COR-L47 (cell line): ENCODE data around the gene MOCOS.
"Not testable (repeated sequence)": the region's sequence is repeated elsewhere in the genome, so short reads cannot be mapped to it uniquely, and the experiment has no call there.

ENCODE experiments used
- DNase-seq: peaks from one replicate; lab custom pipeline; 2025; lab: John Stamatoyannopoulos, UW

Gene MOCOS

GRCh38 chr18:36201765-36202164, 14.5 kb downstream of the MOCOS start:
- DNase-seq = no peak

DNA sequence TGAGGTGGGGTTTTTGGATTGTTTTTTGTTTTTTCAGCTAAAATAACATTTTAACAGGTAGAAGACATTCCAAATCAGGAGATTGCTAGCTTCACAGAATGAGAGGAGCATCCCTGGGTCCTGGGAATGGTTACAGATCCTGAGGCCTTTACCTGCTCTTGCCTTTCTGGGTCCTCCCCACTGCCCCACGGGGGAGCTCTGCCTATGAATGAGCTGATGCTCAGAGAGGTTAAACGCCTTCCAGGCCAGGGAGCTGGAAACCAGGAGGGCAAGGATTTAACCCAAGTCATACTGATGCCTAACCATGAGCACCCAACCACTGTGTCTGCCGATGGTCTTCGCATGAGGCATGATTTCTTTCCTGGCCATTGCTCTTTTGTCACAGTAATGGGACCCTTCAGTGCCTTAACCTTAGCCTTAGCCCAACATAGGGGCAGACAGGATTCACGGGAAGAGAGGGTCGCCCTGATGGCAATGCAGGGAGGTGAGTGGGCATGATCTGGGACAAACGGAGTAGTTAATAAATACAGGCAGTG, 16.1 kb downstream of the MOCOS start:
- no peak for DNase-seq

DNA sequence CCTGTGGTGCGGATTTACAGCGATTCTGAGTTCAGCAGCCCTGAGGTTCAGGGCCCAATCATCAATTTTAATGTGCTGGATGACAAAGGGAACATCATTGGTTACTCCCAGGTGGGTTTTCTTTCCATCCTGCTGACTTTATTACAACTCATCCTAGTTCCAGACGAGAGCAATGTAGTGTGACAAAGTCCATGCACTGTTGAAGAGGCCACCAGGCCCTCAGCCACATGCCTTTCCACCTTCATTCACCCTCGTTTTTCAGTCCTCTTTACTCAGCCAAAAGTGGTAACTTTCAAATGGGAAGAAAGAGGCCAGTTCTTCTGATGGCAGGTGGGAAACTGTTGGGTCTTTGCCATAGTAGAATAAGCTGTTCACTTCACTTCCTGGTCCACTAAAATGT, 17.9 kb downstream of the MOCOS start:
- no peak for DNase-seq

- no peak for DNase-seq
These were observed 20.0 kb downstream of the MOCOS start for GRCh38 chr18:36207303-36207702.

GRCh38 chr18:36207969-36208368, 20.7 kb downstream of the MOCOS start:
- not testable (repeated sequence) for DNase-seq

DNA sequence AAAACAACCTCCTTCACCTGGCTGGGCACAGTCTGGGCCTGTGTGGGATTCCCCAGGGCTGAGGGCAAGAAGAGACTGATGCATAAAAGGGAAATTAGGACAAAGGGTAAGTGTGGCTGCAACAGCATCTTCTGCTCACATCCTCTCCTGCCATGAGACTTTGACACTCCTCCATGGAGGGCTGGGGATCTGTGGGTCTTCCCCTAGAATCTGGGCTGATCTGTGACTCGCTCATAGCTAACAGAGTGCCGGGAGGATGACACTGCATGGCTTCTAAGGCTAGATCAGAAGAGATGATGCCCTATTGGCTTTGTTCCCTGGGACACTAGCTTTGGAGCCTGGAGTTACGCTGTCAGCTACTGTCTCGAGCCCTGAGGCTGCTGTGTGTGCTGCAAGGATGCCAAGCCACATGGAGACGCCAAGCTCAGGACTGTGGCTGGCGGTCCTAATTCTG, 24.3 kb downstream of the MOCOS start:
- DNase-seq = no peak

GRCh38 chr18:36212301-36213171, 25.2 kb downstream of the MOCOS start:
- no peak for DNase-seq

DNA sequence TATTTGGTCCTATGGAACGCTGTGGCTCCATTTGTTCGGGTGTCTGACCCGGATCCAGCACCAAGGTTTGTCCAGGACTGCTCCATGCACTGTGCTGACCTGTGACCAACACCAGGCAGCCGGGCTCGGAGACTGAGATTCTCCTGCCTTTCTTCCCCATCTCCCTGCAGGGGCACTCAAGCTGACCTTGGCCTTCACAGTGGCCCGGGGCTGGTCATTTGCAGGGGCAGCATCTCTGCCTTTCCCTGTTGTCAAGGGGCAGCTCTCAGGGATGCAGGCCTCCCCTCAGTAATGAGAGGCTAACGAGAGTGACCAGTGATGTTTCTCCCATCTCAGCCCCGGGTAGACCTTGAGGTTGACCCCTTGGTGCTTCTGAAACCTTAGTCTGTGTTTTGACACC, 27.5 kb downstream of the MOCOS start:
- DNase-seq = no peak

GRCh38 chr18:36215577-36215976, 28.3 kb downstream of the MOCOS start:
- no peak for DNase-seq

DNA sequence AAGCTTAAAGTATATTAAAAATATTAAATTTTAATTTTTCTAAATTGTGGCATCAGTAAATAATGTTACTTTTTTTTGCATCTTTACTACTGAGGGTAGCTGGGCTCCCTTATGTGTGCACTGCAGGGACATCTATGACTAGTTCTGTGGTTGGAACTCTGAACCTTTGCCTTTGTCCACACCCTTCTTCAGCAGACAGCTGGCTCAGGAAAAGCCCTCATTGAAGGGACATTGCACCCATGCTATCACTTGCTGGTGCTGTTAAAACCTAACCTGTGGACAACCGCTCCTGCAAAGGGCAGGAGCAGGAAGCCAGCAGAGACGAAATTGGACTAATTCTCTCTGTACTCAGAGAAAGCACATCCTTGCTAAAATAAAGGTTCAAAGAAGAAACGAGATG, 30.1 kb downstream of the MOCOS start:
- no peak for DNase-seq

GRCh38 chr18:36229188-36229587, 41.9 kb downstream of the MOCOS start:
- no peak for DNase-seq

DNA sequence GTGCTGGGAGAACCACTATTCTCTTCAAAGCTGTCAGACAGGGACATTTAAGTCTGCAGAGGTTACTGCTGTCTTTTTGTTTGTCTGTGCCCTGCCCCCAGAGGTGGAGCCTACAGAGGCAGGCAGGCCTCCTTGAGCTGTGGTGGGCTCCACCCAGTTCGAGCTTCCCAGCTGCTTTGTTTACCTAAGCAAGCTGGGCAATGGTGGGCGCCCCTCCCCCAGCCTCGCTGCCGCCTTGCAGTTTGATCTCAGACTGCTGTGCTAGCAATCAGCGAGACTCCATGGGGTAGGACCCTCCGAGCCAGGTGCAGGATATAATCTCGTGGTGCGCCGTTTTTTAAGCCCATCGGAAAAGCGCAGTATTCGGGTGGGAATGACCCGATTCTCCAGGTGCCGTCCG, 53.2 kb downstream of the MOCOS start:
- not testable (repeated sequence) for DNase-seq

GRCh38 chr18:36241831-36242230, 54.5 kb downstream of the MOCOS start:
- DNase-seq = no peak

- DNase-seq = no peak
These were observed 59.7 kb downstream of the MOCOS start for GRCh38 chr18:36247036-36247435.

GRCh38 chr18:36249392-36249791, 62.1 kb downstream of the MOCOS start:
- DNase-seq = no peak

DNA sequence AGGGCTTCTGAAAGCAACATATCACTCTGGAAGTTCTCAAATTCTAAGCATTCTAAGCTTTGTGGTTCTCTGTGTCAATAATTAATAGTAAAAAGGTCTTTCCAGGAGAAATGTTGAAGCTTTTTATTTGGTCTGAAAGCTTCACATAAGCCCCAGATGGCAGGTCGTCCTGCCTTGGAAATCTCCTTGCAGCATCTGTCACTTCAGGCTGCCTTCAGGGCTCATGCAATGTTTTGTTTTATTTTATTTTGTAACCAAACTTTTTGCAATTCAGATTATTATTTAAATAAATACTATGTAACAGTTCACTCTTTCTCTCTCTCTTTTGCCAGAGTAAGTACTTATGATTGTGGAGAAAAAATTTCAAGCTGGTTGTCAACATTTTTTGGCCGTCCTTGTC, 63.5 kb downstream of the MOCOS start:
- no peak for DNase-seq

GRCh38 chr18:36255072-36255698, 67.9 kb downstream of the MOCOS start:
- no peak for DNase-seq

DNA sequence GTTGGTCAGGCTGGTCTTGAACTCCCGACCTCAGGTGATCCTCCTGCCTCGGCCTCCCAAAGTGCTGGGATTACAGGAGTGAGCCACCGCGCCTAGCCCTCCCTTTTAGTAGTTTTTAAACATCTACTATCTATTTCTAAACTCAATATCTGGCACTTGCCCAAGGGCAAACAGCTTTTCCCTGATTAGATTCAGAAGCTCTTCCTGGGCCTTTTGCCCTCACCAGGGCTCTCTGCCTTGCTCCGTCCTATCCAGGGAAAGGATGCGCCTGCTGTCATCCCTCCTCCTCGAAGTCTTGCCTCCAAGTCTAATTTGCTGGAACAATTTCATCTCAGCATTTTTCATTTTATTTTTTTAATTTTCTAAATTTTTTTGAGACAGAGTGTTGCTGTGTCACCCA, 68.8 kb downstream of the MOCOS start:
- no peak for DNase-seq

- DNase-seq = no peak
These were observed 75.7 kb downstream of the MOCOS start for GRCh38 chr18:36262971-36263370.

- no peak for DNase-seq
These were observed 77.0 kb downstream of the MOCOS start for GRCh38 chr18:36264283-36264682.

- no peak for DNase-seq
These were observed 77.7 kb downstream of the MOCOS start for GRCh38 chr18:36265015-36265414.

DNA sequence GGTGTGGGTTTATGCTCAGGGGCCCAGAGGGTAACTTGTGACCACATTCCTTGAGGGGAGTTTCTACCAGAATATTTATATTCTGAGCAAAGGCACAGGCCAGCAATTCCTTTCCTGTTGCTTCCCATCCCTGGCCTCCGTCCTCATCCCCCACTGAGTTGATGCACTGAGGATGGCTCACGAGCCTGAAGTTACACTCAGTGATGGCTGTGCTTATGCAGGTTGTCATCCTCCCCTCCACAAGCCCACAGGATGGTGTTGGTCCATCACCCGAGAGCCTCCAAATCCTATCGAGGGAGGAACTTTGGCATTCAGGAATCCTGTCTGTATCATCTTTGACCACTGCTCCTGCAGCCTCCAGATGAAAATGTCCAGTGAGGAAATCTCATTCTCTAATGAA, 81.9 kb downstream of the MOCOS start:
- DNase-seq = no peak

DNA sequence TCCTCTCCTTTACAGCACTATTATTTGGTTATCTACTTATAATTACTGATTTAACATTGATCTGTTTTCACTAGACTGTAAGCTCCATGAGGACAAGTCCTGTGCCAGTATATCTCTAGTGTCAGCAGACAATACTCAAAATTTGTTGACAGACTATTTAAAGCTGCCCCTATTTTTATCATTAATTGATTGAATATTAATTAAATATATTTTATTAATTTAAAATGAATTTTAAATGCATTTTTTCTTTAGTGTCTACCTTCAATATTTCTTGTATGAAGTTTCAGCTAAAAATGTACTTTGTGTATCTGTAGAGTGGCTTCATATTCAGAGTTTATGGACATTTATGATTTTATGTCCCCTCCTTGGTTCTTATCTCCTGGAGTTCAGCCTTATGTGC, 83.9 kb downstream of the MOCOS start:
- no peak for DNase-seq
